ENCODE data around the gene DEXI.
"Not testable (repeated sequence)": the region's sequence is repeated elsewhere in the genome, so short reads cannot be mapped to it uniquely, and the experiment has no call there.

DEXI gene

DNA sequence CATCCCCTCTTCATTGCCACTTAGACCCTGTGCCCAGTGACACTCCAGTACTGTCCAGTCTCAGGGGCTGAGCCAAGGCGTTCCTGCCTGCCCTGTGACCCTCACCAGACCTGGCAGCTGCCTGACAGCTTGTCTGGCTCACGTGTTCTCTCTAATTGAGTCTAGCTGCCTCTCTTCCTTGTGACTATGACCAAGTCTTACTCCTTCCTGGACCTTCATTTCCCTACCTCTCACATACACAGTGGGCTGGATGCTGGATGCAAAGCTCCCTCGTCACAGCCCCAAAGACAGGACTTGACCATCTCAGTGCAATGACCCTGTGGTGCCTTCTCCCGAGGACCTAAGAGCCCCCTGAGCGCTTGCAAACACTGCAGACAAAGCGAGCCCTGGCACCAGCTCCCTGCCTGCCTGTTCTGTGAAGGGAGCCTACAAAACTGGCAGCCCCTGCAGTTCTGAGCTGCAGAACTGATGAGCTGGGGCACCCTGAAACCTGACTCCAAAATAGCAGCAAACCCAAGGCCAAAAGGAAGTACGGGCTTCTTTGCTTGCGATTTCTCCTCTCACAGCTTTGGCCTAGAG lies 1.7 kb downstream of the DEXI start:
- no peak for FAIRE-seq

- FAIRE-seq, result no peak
These were observed 2.5 kb downstream of the DEXI start for GRCh38 chr16:10939649-10940234.

- FAIRE-seq, result no peak
These were observed 3.2 kb downstream of the DEXI start for GRCh38 chr16:10938796-10939648.

GRCh38 chr16:10938321-10938720 lies 3.9 kb downstream of the DEXI start:
- FAIRE-seq, result no peak

- FAIRE-seq, result no peak
These were observed 5.0 kb downstream of the DEXI start for GRCh38 chr16:10937068-10937859.

GRCh38 chr16:10936272-10936984 lies 5.8 kb downstream of the DEXI start:
- no peak for FAIRE-seq

DNA sequence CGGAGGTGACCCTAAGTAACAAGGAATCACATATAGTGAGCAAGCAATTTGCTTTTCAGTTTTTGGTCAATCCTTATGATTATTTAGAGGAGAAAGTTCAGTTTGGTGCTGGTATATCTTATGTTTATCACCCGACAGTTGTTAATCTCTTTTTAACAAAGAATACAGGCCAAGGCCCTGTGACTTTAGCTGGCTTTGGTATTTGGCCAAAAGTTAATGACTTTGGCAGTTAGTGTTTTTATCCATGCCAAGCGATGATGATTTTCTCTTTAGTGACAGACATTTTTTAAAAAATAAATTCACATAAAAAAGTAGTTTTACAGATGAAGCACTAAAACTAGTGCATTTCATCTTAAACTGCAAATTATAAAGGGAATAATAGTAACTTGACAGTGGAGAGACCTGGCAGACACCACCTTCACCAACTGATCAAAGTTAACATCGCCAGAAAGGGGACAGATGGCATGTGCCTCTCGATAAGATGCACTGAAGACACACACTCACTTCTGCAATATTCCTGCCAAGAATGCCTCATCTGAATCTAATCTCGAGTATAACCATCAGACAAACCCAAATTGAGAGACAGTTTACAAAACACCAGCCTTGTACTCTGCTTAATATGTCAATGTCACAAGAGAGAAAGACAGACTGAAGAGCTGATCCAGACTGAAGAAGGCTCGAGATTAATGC lies 6.9 kb downstream of the DEXI start:
- FAIRE-seq, result no peak

GRCh38 chr16:10934325-10935107 lies 7.8 kb downstream of the DEXI start:
- FAIRE-seq, result no peak

- FAIRE-seq, result no peak
These were observed 8.4 kb downstream of the DEXI start for GRCh38 chr16:10933865-10934264.

DNA sequence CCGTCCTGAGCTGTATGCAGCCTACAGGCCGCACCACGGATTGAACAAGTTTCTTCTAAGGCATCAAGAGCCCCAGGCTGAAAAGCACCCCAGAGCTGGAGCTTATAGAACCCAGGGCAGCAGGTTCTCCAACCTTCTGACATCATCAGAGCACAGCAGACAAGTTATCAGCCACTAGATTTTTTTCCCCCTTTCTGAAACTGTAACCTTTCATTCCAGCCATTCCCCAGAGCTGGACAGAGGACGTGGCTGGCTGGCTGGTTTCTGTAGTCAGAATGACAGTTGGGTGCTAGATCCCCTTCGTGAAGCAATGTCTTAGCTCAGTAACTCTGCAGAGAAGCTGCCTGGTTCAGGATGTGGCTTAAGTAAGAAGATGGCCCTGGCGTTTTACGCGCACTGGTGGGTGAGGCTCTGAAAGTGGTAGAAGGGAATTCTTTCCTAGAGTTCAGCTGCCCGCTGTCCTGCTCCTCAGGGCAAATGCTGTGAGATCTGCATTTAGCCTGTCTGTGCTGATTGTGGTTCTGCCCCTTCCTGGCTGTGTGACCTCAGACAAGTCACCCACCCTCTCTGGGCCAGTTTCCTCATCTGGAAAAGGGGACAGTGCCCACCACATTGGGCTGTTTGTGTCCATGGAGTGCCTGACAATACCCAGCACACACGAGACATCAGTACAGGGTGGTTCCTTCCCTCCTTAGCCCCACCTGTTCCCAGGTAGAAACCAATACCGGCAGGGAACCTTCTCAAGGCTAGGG lies 9.1 kb downstream of the DEXI start:
- FAIRE-seq, result no peak

DNA sequence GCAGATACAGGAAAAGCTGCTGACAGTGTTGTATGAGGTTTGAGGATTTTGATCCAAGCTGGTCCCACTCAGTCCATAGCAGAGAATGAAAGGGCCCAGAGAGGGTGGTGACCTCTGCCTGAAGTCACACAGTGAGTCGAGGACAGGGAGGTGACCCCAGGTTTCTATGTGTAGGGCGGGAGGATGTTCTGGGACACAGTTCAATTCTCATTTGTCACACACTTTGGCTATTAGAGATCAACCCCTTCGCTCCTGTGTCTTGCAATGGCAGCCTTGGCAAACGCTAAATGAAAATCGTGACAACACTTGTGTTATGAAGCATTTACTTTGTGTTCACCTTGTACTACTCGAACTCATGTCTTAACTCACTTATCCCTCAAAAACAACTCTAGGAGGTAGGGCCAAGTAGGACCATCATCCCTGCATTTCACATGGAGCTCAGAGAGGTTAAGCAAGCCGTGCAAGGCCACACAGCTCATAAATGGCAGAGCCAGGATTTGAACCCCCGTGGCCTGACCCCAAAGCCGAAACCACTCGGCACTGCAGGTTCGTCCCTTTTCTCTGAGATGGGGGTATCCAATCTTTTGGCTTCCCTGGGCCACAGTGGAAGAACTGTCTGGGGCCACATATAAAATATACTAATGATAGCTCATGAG lies 10.2 kb downstream of the DEXI start:
- no peak for FAIRE-seq

DNA sequence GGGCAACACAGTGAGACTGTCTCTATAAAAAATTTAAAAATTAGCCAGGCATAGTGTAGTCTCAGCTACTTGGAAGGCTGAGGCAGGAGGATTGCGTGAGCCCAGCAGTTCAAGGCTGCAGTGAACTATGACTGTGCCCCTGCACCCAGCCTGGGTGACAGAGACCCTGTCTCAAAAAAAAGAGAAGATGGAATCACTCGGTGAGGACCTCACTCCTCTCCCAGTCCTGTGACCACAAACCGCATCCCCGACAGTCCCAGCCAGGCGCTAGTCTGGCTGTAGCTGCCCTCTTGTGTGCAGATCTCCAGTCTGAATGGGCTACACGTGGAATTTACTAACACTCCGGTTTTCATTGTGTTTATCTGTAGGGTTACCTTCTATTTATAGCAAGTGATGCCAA lies 11.1 kb downstream of the DEXI start:
- no peak for FAIRE-seq

DNA sequence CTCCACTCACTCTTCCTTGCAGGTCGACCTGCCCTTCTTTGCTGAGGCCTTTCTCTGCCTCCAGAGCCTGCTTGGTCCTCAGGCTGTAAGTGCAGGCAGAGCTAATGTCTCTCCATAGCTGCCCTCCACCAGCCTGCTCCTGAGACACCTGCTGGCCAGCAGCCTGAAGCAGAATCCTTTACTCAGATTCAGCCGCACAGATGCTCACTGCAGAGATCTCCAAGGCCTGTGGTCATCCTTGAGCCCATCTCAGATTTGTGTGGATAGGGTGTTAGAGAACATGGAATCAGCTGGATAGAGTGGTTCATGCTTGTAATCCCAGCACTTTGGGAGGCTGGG lies 11.5 kb downstream of the DEXI start:
- FAIRE-seq, result no peak

GRCh38 chr16:10929853-10930754 lies 12.2 kb downstream of the DEXI start:
- no peak for FAIRE-seq

DNA sequence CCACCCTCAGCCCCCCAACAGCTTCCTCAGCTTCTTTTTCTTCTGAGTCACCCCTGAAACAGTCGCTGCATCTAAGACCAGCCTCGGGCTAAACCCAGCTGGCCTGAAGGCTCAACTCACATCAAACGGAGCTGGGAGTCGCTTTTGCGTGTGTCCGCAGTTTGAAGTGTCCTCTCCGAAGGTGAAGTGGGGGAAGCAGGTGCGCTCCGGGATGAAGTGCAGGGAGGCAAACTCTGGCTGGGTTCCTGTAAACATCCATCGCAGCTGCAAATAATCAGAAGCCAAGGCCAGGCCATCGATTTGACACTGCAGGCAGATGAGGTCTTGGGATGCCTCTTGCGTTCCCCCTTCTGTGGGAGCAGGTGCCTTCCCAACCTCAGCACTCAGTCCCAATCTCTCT lies 13.2 kb downstream of the DEXI start:
- FAIRE-seq, result not testable (repeated sequence)

DNA sequence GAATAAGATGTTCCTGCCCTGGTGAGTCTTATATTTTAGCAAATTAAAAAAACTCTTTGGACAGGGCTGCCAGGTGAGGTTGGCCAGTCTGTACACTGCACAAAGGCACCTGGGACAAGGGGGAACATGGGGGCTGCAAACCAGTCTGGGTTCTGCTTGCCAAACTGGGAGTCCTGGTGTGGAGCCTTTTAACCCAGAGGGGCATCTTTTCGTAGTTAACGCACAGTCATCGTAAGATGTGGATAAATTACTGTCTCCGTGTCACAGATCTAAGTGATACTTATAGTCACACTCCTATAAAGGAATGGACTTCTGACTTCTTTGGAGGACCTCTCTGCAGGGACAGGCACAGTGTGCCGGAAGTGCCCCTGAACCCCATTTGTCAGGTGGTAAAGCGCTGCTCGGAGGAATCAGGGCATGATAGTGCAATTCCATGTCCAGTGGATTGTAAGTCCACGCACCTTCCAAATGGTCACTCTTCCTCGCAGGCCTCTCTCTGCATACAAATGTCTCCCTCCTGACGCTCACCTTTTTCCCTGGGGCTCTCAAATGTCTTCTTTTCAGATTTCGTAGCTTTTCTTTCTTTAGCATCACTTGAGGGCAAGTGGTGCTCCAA lies 14.7 kb downstream of the DEXI start:
- FAIRE-seq, result no peak

DNA sequence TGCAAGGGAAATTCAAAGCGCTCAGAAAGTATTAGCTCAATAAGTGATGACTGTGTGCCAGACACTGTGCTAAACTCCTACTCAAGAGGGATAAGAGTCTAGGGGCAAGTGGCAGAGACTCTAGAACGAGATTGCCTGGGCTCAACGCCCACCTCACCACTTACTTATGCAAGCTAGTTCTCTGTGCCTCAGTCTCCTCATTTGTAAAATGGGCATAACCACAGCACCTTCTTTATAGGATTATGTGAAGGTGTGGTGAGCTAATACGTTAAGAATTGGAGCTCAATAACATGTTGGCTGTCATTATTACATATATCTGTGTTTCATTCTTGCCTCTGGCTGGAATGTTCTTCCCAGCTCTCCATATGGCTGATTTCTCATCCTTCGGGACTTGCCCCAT lies 15.4 kb downstream of the DEXI start:
- no peak for FAIRE-seq

DNA sequence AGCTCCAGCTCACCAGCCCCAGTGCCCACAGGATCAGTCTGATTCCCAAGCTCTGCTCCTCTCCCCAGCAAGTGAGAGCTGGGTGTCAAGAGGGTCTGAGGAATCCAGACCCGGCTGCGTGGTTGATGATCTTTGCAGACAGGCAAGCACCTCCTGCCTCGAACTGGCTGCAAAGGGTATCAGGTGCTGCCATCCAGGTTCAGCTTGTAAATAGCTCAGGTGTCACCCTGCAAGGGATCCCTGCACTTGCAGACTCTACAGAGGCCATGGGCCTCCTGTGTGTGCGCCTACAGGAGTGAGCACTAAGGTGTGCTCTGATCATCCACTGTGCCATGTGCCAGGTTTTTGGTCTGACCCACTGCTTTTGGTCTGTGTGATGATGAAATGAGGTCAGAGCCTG lies 16.2 kb downstream of the DEXI start:
- no peak for FAIRE-seq
